HG03039 (cell line): ENCODE measurements around the gene EEF2.
"Not testable (repeated sequence)": the region's sequence is repeated elsewhere in the genome, so short reads cannot be mapped to it uniquely, and the experiment has no call there.

Experiments used
- ATAC-seq: cut with Tn5 transposase; IDR thresholded peaks from one replicate; pipeline ENCODE4 v1.9.1; 2021; ENCODE audit warnings: mild to moderate bottlenecking, moderate library complexity; ENCODE audit not compliant: unreplicated experiment

Gene EEF2

DNA sequence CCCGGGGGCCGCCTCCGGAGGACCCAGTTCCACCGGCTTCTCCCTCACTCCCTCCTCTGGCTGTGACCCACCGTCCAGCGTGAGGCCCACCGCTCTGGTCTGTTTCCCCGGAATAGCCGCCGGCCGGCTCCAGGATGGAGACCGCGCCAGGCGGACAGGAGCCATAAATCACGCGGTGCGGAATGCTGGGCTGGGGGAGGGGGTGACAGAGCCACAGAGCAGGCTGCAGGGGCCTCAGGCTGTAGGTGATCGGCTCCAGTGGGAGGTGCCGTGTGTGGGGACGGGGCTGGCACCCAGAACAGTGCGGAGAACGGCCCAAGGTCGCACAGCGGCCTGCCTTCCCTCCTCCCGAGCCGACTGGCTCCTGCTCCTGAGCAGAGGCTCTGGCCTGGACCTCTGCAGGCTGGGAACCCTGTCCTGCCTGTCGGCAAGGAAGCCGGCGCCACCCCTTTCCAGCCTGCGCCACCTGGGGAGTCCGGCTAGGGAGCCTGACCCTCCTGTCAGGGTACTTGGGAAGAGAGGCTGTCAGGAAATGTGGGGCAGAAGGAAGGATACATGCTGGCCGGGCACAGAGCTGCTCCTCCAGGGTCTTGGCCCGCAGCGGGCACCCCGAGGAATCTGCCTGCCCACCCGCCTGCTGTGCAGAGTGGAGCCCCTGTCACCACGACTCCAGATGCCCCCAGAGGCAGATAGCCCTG lies 30.6 kb upstream of the EEF2 start:
- no peak for ATAC-seq

GRCh38 chr19:4014541-4015491 lies 29.6 kb upstream of the EEF2 start:
- no peak for ATAC-seq

GRCh38 chr19:4013886-4014540 lies 28.8 kb upstream of the EEF2 start:
- ATAC-seq, result no peak

DNA sequence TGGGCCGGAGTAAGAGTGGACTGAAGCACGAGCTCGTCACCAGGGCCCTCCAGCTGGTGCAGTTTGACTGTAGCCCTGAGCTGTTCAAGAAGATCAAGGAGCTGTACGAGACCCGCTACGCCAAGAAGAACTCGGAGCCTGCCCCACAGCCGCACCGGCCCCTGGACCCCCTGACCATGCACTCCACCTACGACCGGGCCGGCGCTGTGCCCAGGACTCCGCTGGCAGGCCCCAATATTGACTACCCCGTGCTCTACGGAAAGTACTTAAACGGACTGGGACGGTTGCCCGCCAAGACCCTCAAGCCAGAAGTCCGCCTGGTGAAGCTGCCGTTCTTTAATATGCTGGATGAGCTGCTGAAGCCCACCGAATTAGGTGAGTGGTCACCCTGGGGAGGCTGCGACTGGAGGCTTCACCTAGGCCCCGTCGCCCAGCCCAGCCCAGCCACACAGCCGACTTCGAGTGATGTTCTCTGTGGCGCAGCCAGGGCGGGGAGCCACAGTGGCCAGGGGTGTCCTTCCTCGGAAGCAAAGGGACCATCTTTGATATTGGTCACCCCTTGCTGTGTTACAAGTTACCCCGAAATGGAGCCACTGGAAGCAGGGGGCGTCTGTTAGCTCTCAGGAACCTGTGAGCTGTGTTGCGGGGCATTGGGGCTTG lies 27.8 kb upstream of the EEF2 start:
- ATAC-seq, result no peak

DNA sequence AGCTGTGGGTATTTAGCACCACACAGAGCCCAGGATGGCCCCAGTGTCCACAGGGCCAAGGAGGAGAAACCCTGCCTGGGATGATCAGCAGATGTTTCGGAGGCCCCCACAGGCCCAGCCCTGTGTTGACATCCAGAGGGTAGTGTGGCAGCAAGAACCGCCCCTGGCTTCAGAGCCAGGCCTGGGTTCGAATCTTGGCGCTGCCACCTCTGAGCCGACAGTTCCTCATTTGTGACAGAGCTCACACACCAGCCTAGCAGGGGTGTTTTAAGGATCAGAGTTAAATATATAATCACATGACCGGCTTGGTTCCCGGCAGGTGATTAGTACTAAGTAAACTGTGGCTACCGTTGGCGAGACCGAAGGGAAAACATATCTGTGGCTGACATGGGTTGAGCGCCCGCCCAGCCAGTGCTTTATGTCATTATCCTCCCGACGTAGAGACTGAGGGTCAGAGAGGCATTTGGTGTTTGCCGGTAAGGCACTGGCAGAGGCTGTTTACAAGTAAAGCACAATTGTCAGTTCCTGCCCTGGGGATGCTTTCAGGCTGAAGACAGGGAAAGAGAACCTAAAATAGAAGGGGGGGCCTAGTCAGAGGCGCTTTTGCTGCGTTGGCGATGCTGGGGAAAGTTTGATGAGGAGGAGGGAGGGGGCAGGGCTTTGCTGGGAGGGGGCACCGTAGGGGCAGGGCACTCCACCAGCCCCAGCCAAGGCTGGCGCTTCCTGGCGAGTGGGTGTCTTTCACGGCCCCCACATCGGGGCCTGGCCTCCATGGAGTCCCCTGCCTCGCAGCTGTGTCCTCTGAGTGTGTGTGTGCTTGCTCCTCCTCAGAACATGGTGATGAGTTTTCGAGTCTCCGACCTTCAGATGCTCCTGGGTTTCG lies 27.1 kb upstream of the EEF2 start:
- ATAC-seq, result no peak

- not testable (repeated sequence) for ATAC-seq
Observed at GRCh38 chr19:4011430-4011829, 26.2 kb upstream of the EEF2 start.

GRCh38 chr19:4010808-4011110 lies 25.5 kb upstream of the EEF2 start:
- ATAC-seq, result no peak

- no peak for ATAC-seq
Observed at GRCh38 chr19:4009990-4010807, 24.9 kb upstream of the EEF2 start.

GRCh38 chr19:4007836-4008539 lies 22.7 kb upstream of the EEF2 start:
- peak; percentile 5 for ATAC-seq

GRCh38 chr19:4007021-4007835 lies 22.0 kb upstream of the EEF2 start, which contains the start of gene PIAS4:
PIAS4 (plus strand) TSS chr19:4007736; CDS start chr19:4007761, 25 bp downstream.
- ATAC-seq, result peak; percentile 73

DNA sequence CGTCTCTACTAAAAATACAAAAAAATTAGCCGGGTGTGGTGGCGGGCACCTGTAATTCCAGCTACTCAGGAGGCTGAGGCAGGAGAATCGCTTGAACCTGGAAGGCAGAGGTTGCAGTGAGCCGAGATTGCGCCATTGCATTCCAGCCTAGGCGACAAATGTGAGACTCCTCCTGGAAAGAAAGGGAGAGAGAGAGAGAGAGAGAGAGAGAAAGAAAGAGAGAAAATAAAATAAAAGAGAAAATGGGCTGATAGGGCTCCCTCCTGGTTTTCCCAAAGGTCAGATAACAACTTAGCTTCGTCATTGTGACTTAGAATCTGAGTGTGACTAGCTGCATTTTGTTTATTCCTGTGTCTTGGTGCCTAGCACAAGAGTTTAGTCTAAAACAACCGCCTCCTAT lies 20.2 kb upstream of the EEF2 start:
- ATAC-seq, result not testable (repeated sequence)

- not testable (repeated sequence) for ATAC-seq
Observed at GRCh38 chr19:4000798-4001197, 15.5 kb upstream of the EEF2 start.

DNA sequence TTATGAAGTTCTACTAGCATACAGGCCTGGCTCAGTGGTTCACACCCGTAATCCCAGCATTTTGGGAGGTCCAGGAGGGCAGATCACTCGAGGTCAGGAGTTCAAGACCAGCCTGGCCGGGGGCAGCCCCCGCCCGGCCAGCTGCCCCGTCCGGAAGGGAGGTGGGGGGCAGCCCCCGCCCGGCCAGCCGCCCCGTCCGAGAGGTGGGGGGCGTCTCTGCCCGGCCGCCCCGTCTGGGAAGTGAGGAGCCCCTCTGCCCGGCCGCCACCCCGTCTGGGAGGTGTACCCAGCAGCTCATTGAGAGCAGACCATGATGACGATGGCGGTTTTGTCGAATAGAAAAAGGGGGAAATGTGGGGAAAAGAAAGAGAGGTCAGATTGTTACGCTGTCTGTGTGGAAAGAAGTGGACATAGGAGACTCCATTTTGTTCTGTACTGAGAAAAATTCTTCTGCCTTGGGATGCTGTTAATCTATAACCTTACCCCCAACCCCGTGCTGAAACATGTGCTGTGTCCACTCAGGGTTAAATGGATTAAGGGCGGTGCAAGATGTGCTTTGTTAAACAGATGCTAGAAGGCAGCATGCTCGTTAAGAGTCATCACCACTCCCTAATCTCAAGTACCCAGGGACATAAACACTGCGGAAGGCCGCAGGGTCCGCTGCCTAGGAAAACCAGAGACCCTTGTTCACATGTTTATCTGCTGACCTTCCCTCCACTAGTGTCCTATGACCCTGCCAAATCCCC lies 13.6 kb upstream of the EEF2 start:
- not testable (repeated sequence) for ATAC-seq

GRCh38 chr19:3995607-3996006 lies 10.3 kb upstream of the EEF2 start:
- no peak for ATAC-seq

DNA sequence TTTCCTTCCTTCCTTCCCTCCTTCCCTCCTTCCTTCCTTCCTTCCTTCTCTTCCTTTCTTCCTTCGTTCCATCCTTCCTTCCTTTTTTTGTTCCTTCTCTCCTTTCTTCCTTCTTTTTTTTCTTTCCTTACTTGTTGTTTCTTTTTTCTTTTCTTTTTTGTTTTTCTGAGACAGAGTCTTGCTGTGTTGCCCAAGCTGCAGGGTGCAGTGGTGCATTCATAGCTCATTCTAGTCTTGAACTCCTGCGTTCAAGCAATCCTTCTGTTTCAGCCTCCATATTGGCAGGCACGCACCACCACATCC lies 5.5 kb upstream of the EEF2 start:
- ATAC-seq, result no peak

- no peak for ATAC-seq
Observed at GRCh38 chr19:3987619-3988371, 2.5 kb upstream of the EEF2 start.
